HUDEP-2 (cell line): ENCODE results near the gene LARGE2.
A peak's percentile ranks its signal among the peaks of the same experiment; 100 is the strongest.

Experiments
- DNase-seq, 76 experiments: peaks; one replicate each; lab custom pipeline; 2025; ENCODE audit not compliant: unreplicated experiment in 76 of 76; lab: John Stamatoyannopoulos, UW

Gene LARGE2

DNA sequence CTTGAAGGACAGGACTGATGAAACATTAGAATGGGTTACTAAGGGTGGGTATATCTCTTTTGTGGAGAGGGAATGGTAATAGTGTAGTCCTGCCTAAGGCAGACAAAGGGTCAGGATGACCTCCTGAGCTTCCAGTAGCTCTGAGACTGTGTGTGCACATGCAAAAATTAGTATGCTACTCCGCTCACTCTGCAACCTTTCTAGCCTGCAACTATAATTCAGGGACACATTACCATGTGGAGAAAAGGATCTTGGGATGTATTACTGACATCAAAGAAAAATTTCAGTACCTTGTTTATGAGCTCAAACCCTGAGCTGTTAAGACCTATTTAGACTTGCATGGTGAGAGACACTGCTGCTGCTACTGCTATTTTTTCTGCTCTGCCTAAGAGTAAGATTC is 25.4 kb downstream of the LARGE2 start:
- no peak for DNase-seq

DNA sequence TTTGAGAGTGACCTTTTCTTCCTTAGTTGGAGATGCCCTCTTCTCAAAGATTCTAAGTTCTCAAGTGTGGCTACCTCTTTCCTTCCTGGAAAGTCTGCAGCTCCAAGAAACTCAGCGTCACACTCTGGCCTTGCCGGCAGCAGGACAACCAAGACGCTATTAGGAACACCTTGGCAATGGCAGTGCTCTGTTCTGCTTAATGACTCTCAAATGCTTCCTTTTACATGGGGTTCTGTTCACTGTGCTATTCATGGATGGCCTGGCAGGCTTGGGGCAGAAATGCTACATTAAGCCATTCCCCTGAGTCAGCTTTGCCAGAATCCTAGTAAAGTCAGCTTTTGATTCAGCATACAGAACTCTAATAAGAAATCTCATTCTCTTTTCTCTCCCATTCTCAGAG is 25.9 kb downstream of the LARGE2 start:
- DNase-seq: no peak

DNA sequence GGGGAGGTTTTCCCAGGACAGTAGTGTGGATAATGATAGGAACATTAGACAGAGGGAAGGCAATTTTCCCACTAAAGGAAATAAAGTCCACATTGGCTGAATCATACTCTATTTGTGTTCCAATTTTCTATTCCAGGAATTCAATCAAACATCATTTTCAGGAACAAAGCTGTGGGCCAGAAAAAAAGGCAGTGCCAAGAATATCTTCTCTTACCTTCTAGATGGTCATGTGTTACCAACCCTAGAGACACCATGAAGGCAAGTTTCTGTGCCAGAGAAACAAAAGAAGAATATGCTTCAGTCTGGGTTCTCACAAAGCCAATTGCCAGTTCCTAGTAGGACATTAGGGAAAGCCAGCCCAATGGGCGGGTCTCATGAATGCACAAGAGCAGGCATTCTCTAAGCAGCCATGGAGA is 27.5 kb downstream of the LARGE2 start:
- no peak for DNase-seq

DNA sequence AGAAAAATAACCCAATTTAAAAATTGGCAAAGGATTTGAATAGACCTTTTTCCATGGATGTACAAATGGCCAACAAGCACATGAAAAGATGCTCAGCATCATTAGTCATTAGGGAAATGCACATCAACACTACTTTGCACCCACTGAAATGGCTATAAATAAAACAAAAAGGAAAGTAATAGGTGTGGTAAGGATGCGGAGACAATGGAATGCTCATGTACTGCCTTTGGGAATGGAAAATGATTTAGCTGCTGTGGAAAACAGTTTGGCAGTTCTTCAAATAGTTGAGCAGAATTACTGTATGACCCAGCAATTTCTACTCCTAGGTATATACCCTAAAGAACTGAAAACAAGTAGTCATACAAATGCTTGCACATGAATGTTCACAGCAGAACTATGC is 37.4 kb downstream of the LARGE2 start:
- no peak for DNase-seq

DNA sequence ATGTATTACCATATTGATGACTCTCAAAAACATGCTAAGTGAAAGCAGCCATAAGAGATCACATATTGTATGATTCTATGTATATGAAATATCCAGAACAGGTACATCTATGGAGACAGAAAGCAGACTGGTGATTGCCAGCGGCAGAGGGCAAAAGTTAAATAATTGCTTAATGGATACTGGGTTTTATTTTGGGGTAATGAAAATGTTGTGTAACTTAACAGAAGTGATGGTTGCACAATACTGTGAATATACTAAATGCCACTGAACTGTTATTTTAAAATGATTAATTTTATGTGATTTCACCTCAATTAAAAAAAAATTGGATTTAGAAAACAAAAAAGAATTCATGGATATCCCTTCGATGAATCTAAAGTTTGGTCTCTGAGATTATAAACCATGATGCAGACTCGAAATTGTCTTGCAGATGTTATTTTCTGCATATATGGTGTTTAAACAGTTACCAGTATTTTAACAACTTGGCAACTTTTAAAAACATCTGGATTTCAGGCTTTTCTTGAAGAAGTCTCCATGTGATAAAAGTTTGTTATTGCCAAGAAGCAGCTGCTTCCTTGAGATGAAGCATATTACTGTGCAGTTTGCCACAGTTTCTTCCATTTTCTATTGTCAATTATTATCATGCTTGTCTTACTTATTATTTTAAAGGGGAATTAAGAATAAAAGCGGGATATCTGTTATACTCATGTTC is 38.1 kb downstream of the LARGE2 start:
- DNase-seq: no peak

DNA sequence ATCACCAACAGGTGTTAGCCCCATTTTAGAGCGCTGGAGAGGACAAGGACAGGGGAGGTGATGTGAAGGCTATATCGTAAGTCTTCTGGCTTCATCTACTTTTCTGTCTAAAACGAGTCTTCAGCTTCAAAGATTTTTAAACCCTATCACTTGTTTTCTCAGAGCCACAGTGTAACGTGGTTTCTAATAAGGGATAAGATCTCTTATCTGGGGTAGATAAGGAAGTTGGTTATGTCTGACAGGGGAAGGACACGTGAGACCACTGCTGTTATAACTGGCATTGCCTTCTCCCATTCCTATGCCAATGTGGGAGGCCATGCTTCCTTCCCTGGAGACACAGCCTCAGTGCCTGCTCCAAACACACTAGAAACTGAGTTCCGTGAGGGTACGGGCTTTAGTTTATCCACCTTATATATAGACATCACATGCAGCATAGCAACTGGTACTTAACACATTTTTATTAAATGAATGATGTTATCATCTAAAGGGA is 39.3 kb downstream of the LARGE2 start:
- DNase-seq: no peak

DNA sequence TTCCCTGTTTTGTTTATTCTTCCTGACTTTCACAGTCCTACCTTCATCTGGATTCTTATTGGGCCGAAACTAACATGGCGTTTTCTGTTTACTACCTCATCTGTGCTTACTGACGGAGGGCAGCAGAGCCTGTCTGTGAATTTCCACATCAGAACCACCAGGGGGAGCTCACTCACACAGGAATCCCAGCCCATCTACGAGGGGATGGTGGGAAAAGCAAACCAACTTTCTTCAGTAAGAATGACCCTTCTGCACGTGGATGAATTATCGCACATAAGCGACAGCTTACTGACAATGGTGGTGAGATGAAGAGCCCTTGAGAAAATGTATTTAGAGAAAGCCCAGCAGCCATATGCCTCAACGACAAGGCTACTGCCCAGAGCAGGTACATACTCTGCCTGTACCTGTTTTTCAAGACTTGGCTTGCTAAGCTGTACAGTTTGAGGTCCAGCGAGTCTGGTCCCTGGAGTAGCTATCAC is 42.5 kb downstream of the LARGE2 start:
- peak in 67 of 76 experiments; percentile 5 to 76 (median 40) for DNase-seq

DNA sequence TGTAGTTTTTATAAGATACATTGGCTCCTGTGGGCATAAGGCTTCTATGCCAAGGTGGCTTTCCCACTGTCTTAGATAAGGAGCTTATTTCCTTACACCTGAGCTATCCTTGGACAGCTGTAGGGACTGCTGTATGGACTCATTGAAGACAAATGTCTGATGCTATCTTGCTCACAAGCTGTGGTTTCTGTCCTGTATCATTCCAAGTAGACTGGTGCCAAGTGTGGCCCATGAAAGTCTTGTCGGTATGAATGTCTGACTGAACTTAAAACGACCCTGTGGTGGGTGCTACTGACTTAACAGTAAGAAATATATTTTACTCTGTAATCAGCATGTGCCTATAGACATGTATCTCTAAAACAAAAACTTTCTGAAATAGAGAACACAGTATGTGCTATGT is 45.0 kb downstream of the LARGE2 start:
- DNase-seq: no peak

DNA sequence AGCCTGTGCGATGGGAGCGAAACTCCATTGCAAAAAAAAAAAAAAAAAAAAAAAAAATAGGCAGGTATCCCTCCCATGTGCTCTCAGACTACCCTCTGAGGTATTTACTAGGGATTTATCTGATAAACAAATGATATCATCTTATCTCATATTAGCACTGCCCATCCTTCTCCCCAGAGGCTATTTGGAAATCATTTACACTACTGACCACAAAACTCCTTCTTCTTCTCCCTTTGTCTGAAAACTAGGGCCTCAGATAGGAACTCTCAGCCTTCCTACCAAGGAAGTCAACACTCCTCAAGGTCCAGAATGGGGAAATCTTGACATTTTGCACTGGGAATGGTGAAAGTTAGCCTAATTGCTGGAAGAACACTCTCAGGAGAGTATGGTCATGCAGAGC is 46.4 kb downstream of the LARGE2 start:
- no peak for DNase-seq

DNA sequence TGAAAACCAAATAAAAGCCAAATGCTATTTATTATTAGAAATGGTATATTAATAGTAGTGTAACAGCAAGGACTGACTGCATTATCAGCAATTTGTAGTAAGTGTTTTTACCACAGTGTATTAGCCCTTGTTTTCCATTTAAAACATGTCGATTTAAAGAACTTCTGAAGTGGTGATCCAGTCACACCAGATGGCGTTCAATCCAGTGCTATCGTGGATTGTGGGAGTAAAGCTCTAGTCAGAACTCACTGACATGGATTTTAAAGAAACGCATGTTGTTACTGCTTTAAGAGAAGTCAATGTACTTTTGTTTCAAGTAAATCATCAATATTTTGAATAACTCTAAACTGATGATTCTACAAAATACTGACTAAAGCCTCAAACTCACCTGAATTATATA is 51.1 kb downstream of the LARGE2 start:
- DNase-seq: no peak

DNA sequence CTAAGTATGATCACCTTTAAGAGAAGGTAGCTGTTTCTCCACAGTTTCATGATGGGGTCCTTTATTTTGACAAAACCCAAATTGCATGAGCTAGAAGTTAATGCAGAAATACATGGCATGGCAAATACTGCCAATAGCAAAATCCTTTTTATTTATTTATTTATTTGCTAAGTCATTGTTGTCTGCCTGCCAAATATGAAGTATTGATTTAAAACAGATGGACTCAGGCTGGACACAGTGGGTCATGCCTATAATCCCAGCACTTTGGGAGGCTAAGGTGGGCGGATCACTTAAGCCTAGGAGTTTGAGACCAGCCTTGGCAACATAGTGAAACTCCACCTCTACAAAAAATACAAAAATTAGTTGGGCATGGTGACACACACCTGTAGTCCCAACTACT is 52.4 kb downstream of the LARGE2 start:
- no peak for DNase-seq
